ENCODE data around the gene ANKRD6.
"Not testable (repeated sequence)": the region's sequence is repeated elsewhere in the genome, so short reads cannot be mapped to it uniquely, and the experiment has no call there.

The ANKRD6 gene

GRCh38 chr6:89605861-89606260 lies 172.9 kb downstream of the ANKRD6 start:
- DNase-seq: peak; percentile 15

- DNase-seq: no peak
These were observed 177.2 kb downstream of the ANKRD6 start for GRCh38 chr6:89610149-89610642.

GRCh38 chr6:89611666-89612065 lies 178.7 kb downstream of the ANKRD6 start:
- DNase-seq: no peak

- no peak for DNase-seq
These were observed 179.2 kb downstream of the ANKRD6 start for GRCh38 chr6:89612121-89612520.

- DNase-seq: no peak
These were observed 180.8 kb downstream of the ANKRD6 start for GRCh38 chr6:89613790-89614189.

GRCh38 chr6:89615882-89616281 lies 182.9 kb downstream of the ANKRD6 start:
- no peak for DNase-seq

- no peak for DNase-seq
These were observed 183.6 kb downstream of the ANKRD6 start for GRCh38 chr6:89616531-89616930.

- no peak for DNase-seq
These were observed 185.1 kb downstream of the ANKRD6 start for GRCh38 chr6:89618026-89618425.

- no peak for DNase-seq
These were observed 186.6 kb downstream of the ANKRD6 start for GRCh38 chr6:89619567-89619966.

GRCh38 chr6:89623749-89624148 lies 190.8 kb downstream of the ANKRD6 start:
- DNase-seq: no peak

GRCh38 chr6:89630488-89630887 lies 197.5 kb downstream of the ANKRD6 start:
- DNase-seq: no peak

- DNase-seq: not testable (repeated sequence)
These were observed 203.5 kb downstream of the ANKRD6 start for GRCh38 chr6:89636412-89636811.

- no peak for DNase-seq
These were observed 205.0 kb downstream of the ANKRD6 start for GRCh38 chr6:89637960-89638319.

- peak; percentile 83 for DNase-seq
These were observed 205.6 kb downstream of the ANKRD6 start, which contains the start of gene LYRM2 for GRCh38 chr6:89638320-89639195. Gene LYRM2 (minus strand): TSS chr6:89638747. CDS start chr6:89638716, 31 bp downstream.

GRCh38 chr6:89640804-89641203 lies 207.9 kb downstream of the ANKRD6 start:
- DNase-seq: no peak

GRCh38 chr6:89641581-89641980 lies 208.6 kb downstream of the ANKRD6 start:
- not testable (repeated sequence) for DNase-seq

- no peak for DNase-seq
These were observed 210.0 kb downstream of the ANKRD6 start for GRCh38 chr6:89642956-89643355.

- no peak for DNase-seq
These were observed 210.5 kb downstream of the ANKRD6 start for GRCh38 chr6:89643406-89643805.

- DNase-seq: no peak
These were observed 211.9 kb downstream of the ANKRD6 start for GRCh38 chr6:89644864-89645263.

- no peak for DNase-seq
These were observed 216.7 kb downstream of the ANKRD6 start for GRCh38 chr6:89649682-89650081.

GRCh38 chr6:89650579-89650978 lies 217.6 kb downstream of the ANKRD6 start:
- DNase-seq: no peak

GRCh38 chr6:89655122-89655521 lies 222.2 kb downstream of the ANKRD6 start:
- no peak for DNase-seq

GRCh38 chr6:89657445-89658158 lies 224.7 kb downstream of the ANKRD6 start:
- DNase-seq: no peak

- DNase-seq: no peak
These were observed 228.0 kb downstream of the ANKRD6 start for GRCh38 chr6:89660981-89661380.

All from DMS79 treated with DMSO at 0.1 percent for 48 hours (cell line).